Nephron (organoid): ENCODE measurements around the gene ADAT1.

Source experiments
- H3K27ac Mint-ChIP-seq, 3 experiments: 2 replicates each; pipeline ENCODE4 v1.8.0; 2020; ENCODE audit warnings: mixed read lengths in 3 of 3, mild to moderate bottlenecking in 2 of 3, moderate library complexity in 1 of 3
- H3K27me3 Mint-ChIP-seq: 2 replicates; pipeline ENCODE4 v1.8.0; 2021; ENCODE audit warnings: low read depth, mild to moderate bottlenecking, moderate library complexity, mixed read lengths
- H3K36me3 Mint-ChIP-seq: 2 replicates; pipeline ENCODE4 v1.8.0; 2020; ENCODE audit warnings: low read depth, mixed read lengths
- H3K4me1 Mint-ChIP-seq: 2 replicates; pipeline ENCODE4 v1.8.0; 2020; ENCODE audit warnings: mixed read lengths
- H3K4me3 Mint-ChIP-seq, 3 experiments: 2 replicates each; pipeline ENCODE4 v1.8.0; 2020; ENCODE audit warnings: mild to moderate bottlenecking in 3 of 3, mixed read lengths in 3 of 3, moderate library complexity in 2 of 3
- H3K9me3 Mint-ChIP-seq: 2 replicates; pipeline ENCODE4 v1.8.0; 2020; ENCODE audit warnings: mixed read lengths
- TF ChIP-seq, protein P1 (sequence below), 3 experiments: fragments of 200-600 bp; sonication (generic); IDR thresholded peaks; one replicate each; pipeline ENCODE4 v1.5.0; 2021; ENCODE audit warnings: antibody characterized with exemption in 3 of 3; ENCODE audit not compliant: unreplicated experiment in 3 of 3

Gene ADAT1, protein sequence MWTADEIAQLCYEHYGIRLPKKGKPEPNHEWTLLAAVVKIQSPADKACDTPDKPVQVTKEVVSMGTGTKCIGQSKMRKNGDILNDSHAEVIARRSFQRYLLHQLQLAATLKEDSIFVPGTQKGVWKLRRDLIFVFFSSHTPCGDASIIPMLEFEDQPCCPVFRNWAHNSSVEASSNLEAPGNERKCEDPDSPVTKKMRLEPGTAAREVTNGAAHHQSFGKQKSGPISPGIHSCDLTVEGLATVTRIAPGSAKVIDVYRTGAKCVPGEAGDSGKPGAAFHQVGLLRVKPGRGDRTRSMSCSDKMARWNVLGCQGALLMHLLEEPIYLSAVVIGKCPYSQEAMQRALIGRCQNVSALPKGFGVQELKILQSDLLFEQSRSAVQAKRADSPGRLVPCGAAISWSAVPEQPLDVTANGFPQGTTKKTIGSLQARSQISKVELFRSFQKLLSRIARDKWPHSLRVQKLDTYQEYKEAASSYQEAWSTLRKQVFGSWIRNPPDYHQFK

DNA sequence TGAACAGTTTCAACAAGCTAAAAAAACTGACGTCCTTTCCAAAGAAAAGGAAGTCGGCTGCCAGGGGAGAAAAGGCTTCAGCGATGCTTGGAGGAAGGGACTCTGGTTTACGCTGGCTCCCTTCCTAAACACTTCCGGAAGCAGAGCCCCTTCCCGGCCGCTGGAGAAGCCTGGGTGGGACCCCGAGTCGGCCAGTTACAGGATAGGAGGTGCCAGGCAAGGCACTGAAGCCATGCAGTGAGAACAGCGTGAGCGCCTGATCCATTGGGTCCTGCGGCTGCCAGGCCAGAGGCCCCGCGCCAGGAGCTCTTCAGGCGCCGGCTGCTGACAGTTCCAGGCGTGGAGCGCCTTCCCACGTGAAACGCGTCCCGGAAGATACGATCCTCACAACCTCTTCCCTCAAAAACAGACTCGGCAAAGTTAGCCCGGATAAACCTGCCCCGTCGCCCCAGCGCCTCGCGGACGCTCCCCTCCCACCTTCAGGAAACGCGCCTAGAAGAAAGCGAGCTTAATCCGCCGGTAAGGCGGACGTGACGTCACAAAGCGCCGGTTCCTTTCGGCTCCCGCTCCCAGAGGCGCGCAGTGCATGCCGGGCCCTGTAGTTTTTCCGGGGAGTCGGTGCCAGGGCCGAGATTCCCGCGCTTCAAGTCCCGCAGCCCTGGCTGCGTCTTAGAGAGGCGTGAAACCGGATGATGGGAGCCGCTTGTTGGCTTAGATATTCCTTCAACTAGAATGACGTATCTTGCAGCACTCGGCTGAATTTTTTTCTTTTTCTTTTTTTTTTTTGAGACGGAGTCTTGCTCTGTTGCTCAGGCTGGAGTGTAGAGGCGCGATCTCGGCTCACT, at the start of gene ADAT1:
Gene ADAT1 (minus strand): TSS at position 521 of the 845 bp plus-strand sequence. CDS start 2,482 bp downstream, outside the sequence.
- H3K36me3 Mint-ChIP-seq, result peaks cover 46% of the 10 kb centered on the region
- H3K9me3 Mint-ChIP-seq, result no peaks in the 10 kb centered on the region
- H3K4me3 Mint-ChIP-seq, result peak within 1 kb of the TSS; percentile 96 to 98 (median 97)
- TF ChIP-seq, protein P1, sequence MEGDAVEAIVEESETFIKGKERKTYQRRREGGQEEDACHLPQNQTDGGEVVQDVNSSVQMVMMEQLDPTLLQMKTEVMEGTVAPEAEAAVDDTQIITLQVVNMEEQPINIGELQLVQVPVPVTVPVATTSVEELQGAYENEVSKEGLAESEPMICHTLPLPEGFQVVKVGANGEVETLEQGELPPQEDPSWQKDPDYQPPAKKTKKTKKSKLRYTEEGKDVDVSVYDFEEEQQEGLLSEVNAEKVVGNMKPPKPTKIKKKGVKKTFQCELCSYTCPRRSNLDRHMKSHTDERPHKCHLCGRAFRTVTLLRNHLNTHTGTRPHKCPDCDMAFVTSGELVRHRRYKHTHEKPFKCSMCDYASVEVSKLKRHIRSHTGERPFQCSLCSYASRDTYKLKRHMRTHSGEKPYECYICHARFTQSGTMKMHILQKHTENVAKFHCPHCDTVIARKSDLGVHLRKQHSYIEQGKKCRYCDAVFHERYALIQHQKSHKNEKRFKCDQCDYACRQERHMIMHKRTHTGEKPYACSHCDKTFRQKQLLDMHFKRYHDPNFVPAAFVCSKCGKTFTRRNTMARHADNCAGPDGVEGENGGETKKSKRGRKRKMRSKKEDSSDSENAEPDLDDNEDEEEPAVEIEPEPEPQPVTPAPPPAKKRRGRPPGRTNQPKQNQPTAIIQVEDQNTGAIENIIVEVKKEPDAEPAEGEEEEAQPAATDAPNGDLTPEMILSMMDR (IDR thresholded peaks at IDR 0.05; ENCODE audit: unreplicated experiment in 3 of 3), result no peak
- H3K27me3 Mint-ChIP-seq, result no peaks in the 10 kb centered on the region
- H3K27ac Mint-ChIP-seq, result peak within 1 kb of the TSS; percentile 94 to 99 (median 98)
- H3K4me1 Mint-ChIP-seq, result peaks cover 18% of the 10 kb centered on the region

DNA sequence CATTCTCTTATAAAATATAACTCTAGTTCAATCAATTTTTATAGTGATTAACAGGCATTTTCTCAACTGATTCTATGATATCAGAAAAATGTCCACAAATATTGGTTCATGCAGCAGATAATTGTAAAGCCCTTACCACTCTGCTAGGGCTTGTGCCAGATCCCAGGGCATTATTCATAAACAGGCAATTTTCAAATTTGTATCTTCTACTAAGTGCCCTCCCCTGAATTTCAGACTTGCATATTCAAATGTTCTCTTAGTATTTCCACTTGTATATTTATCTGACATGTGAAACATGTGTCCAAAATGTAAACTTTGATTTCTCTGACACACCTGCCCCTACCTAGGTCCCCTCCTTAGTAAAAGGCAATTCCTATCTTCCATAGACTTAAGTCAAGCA, 44.4 kb upstream of the ADAT1 start:
- Mint-ChIP-seq H3K4me3 (no peak overlapping the region), H3K9me3 (no peaks in the 10 kb centered on the region), H3K36me3 (peaks cover 4% of the 10 kb centered on the region), H3K27ac (no peak overlapping the region), H3K4me1 (no peaks in the 10 kb centered on the region), H3K27me3 (no peaks in the 10 kb centered on the region)
- TF ChIP-seq, protein P1 (IDR thresholded peaks at IDR 0.05; ENCODE audit: unreplicated experiment in 3 of 3), result no peak

DNA sequence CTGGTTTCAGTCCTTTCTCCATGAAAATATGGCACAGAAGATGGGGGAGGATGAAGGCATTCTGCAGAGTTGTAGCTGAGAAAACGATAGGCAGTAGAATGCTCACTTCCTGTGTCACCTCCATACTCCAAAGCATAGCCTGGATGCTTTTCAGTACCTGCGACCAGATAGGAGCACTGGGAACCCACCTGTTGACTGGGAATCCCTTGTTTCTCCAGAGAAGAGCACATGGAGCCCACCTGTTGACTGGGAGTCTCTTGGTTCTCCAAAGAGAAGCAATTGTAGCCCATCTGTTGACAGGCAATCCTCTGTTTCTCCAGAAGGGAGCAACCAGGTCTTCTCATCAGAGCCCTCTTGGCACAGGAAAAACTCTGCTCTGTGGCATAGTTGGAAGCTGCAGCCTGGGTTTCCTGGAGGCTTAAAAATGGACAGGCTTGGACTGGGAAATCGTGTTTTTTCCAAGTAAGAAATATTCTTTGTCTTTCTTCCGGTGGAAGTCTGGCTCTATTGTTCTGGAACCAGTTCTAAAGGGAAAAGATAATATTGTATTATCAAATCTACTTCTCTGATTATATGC, 37.7 kb upstream of the ADAT1 start:
- Mint-ChIP-seq H3K27me3 (no peaks in the 10 kb centered on the region), H3K4me1 (peaks cover 6% of the 10 kb centered on the region), H3K36me3 (peaks cover 43% of the 10 kb centered on the region), H3K27ac (no peak overlapping the region), H3K9me3 (no peaks in the 10 kb centered on the region), H3K4me3 (no peak overlapping the region)
- TF ChIP-seq, protein P1 (IDR thresholded peaks at IDR 0.05; ENCODE audit: unreplicated experiment in 3 of 3), result no peak

DNA sequence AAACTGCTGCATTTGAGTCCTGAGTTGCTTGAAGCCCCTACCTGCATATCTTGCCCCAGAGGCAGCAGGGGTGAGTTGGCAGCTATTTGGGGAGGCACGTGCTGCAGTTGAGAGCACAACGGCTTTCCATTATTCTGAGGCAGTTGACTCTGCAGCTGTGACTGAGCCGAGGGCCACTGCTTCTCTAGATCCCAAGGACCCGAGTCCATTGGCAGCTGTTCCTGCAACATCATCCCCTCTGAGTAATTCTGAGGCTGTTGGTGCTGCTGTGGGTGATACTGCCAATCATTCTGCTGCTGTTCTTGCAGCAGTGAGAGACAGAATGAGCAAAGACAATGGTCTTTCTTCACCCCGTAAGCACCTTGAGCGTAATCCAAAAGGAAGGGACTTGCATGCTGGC, 37.2 kb upstream of the ADAT1 start:
- H3K36me3 Mint-ChIP-seq, result peaks cover 46% of the 10 kb centered on the region
- TF ChIP-seq, protein P1 (IDR thresholded peaks at IDR 0.05; ENCODE audit: unreplicated experiment in 3 of 3), result no peak
- no peak overlapping the region for H3K4me3 Mint-ChIP-seq
- no peaks in the 10 kb centered on the region for H3K27me3 Mint-ChIP-seq
- H3K4me1 Mint-ChIP-seq, result peaks cover 6% of the 10 kb centered on the region
- no peaks in the 10 kb centered on the region for H3K9me3 Mint-ChIP-seq
- H3K27ac Mint-ChIP-seq, result no peak overlapping the region

DNA sequence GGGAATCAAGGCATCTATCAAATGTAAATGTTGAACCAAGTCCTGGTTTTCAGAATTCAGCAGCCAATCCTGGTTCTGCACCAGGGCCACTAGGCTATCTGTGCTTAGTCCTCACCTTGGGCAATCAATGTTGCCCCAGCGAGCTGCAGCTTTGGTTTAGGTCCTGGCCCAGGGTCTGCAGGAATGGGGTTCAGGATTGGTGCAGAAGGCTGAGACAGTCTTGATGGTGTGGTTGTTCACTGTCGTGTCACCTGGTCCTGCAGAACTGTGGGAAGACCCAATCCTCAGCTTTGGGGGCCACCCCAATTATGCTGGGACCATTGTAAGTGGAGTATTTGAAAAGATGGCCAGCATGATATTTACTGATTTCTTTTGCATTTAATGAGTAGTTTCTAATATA, 35.1 kb upstream of the ADAT1 start:
- Mint-ChIP-seq H3K4me3 (no peak overlapping the region), H3K4me1 (peaks cover 11% of the 10 kb centered on the region), H3K36me3 (peaks cover 58% of the 10 kb centered on the region), H3K27ac (no peak overlapping the region), H3K27me3 (no peaks in the 10 kb centered on the region), H3K9me3 (no peaks in the 10 kb centered on the region)
- TF ChIP-seq, protein P1 (IDR thresholded peaks at IDR 0.05; ENCODE audit: unreplicated experiment in 3 of 3), result no peak
